Karpas-422 (cell line): Measurements from ENCODE around the gene KAZALD1. TPM values are rescaled to one million over a fixed set of nuclear protein-coding genes. Genes with fewer than 3 reads are reported as not detected.

Experiments used
- DNase-seq: peaks from one replicate; pipeline ENCODE4 v3.0.0-alpha.2; 2015
- H2AFZ ChIP-seq: fragments of 200-600 bp; sonication (generic); 2 replicates; pipeline ENCODE4 v1.6.1; 2014; ENCODE audit warnings: antibody characterized with exemption, low read length, mixed read lengths
- H3K27ac ChIP-seq: fragments of 200-600 bp; sonication (generic); 2 replicates; pipeline ENCODE4 v1.5.1; 2014; ENCODE audit warnings: mild to moderate bottlenecking, low read length, moderate library complexity
- H3K27me3 ChIP-seq: fragments of 200-600 bp; sonication (generic); 2 replicates; pipeline ENCODE4 v1.6.1; 2014; ENCODE audit warnings: low read length, mixed read lengths
- H3K36me3 ChIP-seq: fragments of 200-600 bp; sonication (generic); 2 replicates; pipeline ENCODE4 v1.6.1; 2014; ENCODE audit warnings: low read length, mixed read lengths; ENCODE audit not compliant: insufficient read depth
- H3K4me1 ChIP-seq: fragments of 200-600 bp; sonication (generic); 2 replicates; pipeline ENCODE4 v1.6.1; 2014; ENCODE audit warnings: mild to moderate bottlenecking, low read length, mixed read lengths
- H3K4me2 ChIP-seq: fragments of 200-600 bp; sonication (generic); 2 replicates; pipeline ENCODE4 v1.6.1; 2014; ENCODE audit warnings: low read length, low read depth, mild to moderate bottlenecking; ENCODE audit not compliant: poor library complexity, severe bottlenecking
- H3K4me3 ChIP-seq: fragments of 200-600 bp; sonication (generic); 2 replicates; pipeline ENCODE4 v1.5.1; 2014; ENCODE audit warnings: mild to moderate bottlenecking, antibody characterized with exemption, low read length, mixed read lengths
- H3K79me2 ChIP-seq: fragments of 200-600 bp; sonication (generic); 2 replicates; pipeline ENCODE4 v1.6.1; 2014; ENCODE audit warnings: mild to moderate bottlenecking, low read length, mixed read lengths
- H3K9ac ChIP-seq: fragments of 200-600 bp; sonication (generic); 2 replicates; pipeline ENCODE4 v1.6.0; 2014; ENCODE audit warnings: low read length
- H3K9me2 ChIP-seq: fragments of 200-600 bp; sonication (generic), shearing (Covaris generic); replicated peaks from 2 replicates; pipeline ENCODE4 v1.6.0; 2014; ENCODE audit warnings: mild to moderate bottlenecking, low read length, moderate library complexity; ENCODE audit not compliant: insufficient read depth
- H3K9me3 ChIP-seq: fragments of 300-700, 200-600 bp; sonication (generic); 2 replicates; pipeline ENCODE4 v1.6.1; 2014; ENCODE audit warnings: low read length, mixed read lengths
- H4K20me1 ChIP-seq: fragments of 200-600 bp; sonication (generic); 2 replicates; pipeline ENCODE4 v1.6.1; 2014; ENCODE audit warnings: mild to moderate bottlenecking, antibody characterized with exemption, low read length, low read depth; ENCODE audit not compliant: insufficient read depth
- total RNA-seq: library from RNA; depleted of rRNA; stranded (reverse); fragments of >200 nt; shearing (Covaris generic); gene quantifications from 2 replicates; pipeline ENCODE4 v1.2.3, GENCODE V29; 2014; ENCODE audit warnings: low replicate concordance; rRNA removed

KAZALD1 gene
- total RNA-seq, 1 experiment from 2014 or later, result 21.5 TPM

DNA sequence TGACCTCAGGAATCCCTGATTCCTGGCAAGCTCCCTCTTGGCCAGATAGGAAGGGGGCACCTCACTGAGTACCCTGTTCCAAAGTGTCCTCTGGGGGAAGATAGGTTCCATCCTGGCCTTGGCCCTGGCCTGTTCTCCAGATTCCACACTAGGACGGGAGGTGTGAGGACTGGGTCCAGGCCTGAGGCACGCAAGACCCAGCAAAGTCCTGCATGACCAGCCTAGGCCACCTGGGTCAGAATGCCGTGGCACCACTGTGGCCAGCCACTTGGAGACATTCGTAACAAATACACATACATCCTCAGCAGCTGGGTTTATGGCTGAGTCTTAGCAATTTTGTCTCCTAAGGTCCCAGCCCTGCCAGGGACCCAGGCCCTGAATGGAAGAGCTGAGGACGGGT, 46.0 kb downstream of the KAZALD1 start:
- H3K9me3 ChIP-seq, result no peaks in the 10 kb centered on the region
- H3K9me2 ChIP-seq, result no peaks in the 10 kb centered on the region
- DNase-seq, result no peak
- H3K4me1 ChIP-seq, result no peaks in the 10 kb centered on the region
- H3K9ac ChIP-seq, result no peak overlapping the region
- H3K27me3 ChIP-seq, result no peaks in the 10 kb centered on the region
- H2AFZ ChIP-seq, result no peak overlapping the region
- H3K27ac ChIP-seq, result no peak overlapping the region
- no peak overlapping the region for H3K4me2 ChIP-seq
- no peak overlapping the region for H3K4me3 ChIP-seq
- no peaks in the 10 kb centered on the region for H4K20me1 ChIP-seq
- no peaks in the 10 kb centered on the region for H3K36me3 ChIP-seq
- no peaks in the 10 kb centered on the region for H3K79me2 ChIP-seq

GRCh38 chr10:101110856-101111523, 49.2 kb downstream of the KAZALD1 start:
- H3K9me3 ChIP-seq, result no peaks in the 10 kb centered on the region
- no peak for DNase-seq
- H4K20me1 ChIP-seq, result no peaks in the 10 kb centered on the region
- no peak overlapping the region for H3K4me2 ChIP-seq
- H3K36me3 ChIP-seq, result no peaks in the 10 kb centered on the region
- H2AFZ ChIP-seq, result no peak overlapping the region
- H3K27me3 ChIP-seq, result no peaks in the 10 kb centered on the region
- no peak overlapping the region for H3K4me3 ChIP-seq
- H3K9ac ChIP-seq, result no peak overlapping the region
- no peaks in the 10 kb centered on the region for H3K9me2 ChIP-seq
- H3K27ac ChIP-seq, result no peak overlapping the region
- 0 out of 2 replicates have a peak, but pooled peaks cover 4% of the 10 kb centered on the region for H3K4me1 ChIP-seq
- no peaks in the 10 kb centered on the region for H3K79me2 ChIP-seq

GRCh38 chr10:101111547-101111946, 49.8 kb downstream of the KAZALD1 start:
- H3K9me2 ChIP-seq, result no peaks in the 10 kb centered on the region
- H3K9ac ChIP-seq, result no peak overlapping the region
- no peak overlapping the region for H3K4me3 ChIP-seq
- no peak for DNase-seq
- H3K4me1 ChIP-seq, result 0 out of 2 replicates have a peak, but pooled peaks cover 4% of the 10 kb centered on the region
- no peaks in the 10 kb centered on the region for H3K36me3 ChIP-seq
- no peaks in the 10 kb centered on the region for H3K79me2 ChIP-seq
- no peak overlapping the region for H3K27ac ChIP-seq
- H3K27me3 ChIP-seq, result no peaks in the 10 kb centered on the region
- no peaks in the 10 kb centered on the region for H3K9me3 ChIP-seq
- H3K4me2 ChIP-seq, result no peak overlapping the region
- H2AFZ ChIP-seq, result no peak overlapping the region
- no peaks in the 10 kb centered on the region for H4K20me1 ChIP-seq

DNA sequence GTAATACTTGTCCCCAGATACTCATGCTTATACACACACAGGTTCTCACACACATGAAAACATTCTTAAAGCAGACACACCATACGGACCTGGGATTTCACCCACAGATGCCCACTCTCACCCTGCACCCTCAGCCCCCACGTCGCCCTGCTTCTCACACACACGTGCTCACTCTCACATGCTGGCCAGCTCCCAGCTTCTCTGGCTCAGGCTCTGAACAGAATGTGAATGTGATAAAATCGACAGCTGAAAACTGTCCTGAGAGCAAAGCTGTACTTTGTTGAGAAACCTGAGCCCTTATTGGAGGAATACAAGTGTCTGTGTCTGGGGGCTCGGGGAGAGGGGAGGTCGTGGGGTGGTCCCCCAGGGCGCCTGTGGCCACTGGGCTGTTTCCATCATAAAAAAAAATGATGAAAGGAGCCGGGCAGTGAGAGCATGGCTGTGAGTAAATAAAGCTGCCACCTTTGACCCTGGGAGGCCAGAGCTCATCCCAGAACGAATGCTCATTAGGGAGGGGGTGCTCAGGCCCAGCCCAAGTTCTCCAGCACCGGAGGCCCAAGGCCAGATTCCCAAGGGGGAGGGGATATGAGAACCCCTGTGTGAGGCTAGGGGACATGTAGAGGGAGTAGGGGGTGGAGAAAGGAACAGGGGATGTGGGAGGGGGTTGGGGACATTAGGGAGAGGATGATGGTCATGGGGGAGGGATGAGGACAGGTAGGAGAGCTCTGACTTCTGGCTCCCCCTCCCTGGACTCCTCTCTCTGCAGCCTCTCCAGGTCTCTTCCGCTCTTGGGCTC, 51.2 kb downstream of the KAZALD1 start:
- H3K27me3 ChIP-seq, result no peaks in the 10 kb centered on the region

DNA sequence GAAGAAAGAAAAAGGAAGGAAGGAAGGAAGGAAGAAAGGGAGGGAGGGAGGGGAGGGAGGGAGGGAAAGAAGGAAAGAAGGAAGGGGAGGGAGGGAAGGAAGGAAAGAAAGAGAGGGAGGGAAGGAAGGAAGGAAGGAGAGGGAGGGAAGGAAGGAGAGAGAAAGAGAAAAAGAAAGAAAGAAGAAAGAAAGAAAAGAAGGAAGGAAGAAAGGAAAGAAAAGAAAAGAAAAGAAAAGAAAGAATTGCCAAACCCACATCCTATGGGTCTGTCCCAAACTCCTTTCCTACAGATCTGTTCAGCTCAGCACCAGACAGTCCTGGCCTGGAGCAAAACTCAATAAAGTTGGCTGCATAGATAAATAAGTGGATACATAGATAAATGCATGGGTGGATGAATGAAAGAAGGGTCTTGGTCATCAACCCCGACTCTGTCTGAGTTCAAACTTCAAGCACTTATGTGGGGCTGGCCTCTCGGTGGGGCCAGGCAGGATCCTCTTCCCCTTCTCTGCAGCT, 52.2 kb downstream of the KAZALD1 start:
- no peak overlapping the region for H3K4me3 ChIP-seq
- H3K27me3 ChIP-seq, result no peaks in the 10 kb centered on the region
- no peak overlapping the region for H3K9ac ChIP-seq
- H3K36me3 ChIP-seq, result no peaks in the 10 kb centered on the region
- DNase-seq, result no peak
- no peaks in the 10 kb centered on the region for H4K20me1 ChIP-seq
- 0 out of 2 replicates have a peak, but pooled peaks cover 4% of the 10 kb centered on the region for H3K4me1 ChIP-seq
- H3K27ac ChIP-seq, result no peak overlapping the region
- no peaks in the 10 kb centered on the region for H3K9me3 ChIP-seq
- H3K9me2 ChIP-seq, result no peaks in the 10 kb centered on the region
- H3K79me2 ChIP-seq, result no peaks in the 10 kb centered on the region
- no peak overlapping the region for H2AFZ ChIP-seq
- H3K4me2 ChIP-seq, result no peak overlapping the region

More for the DNA sequence above, 51.2 kb downstream of the KAZALD1 start:
- H3K4me1 ChIP-seq, result 0 out of 2 replicates have a peak, but pooled peaks cover 4% of the 10 kb centered on the region
- no peaks in the 10 kb centered on the region for H3K36me3 ChIP-seq
- H3K4me2 ChIP-seq, result no peak overlapping the region
- H3K9me3 ChIP-seq, result no peaks in the 10 kb centered on the region
- H3K9ac ChIP-seq, result no peak overlapping the region
- H3K4me3 ChIP-seq, result no peak overlapping the region
- no peak for DNase-seq
- no peak overlapping the region for H3K27ac ChIP-seq
- no peaks in the 10 kb centered on the region for H4K20me1 ChIP-seq
- no peaks in the 10 kb centered on the region for H3K9me2 ChIP-seq
- no peak overlapping the region for H2AFZ ChIP-seq
- H3K79me2 ChIP-seq, result no peaks in the 10 kb centered on the region

DNA sequence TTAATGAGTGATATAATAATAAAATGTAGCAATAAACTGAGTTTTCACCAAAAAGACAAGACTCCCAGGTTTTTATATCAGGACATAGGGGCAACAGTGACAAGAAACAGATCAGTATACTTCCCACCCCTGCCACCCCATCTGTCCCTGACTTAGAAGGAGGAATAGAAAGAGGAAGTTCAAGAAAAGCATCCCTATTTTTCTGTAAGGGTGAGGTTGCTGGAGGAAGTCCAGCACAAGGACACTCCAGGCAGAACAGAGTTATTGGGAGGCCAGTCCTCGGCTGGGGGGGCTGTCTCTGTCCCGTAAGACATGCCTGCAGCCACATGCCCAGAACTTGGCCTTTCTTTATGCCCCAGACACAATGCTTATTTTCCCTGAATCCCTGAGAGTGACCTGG, 52.9 kb downstream of the KAZALD1 start:
- Histone ChIP-seq H3K9me2 (no peaks in the 10 kb centered on the region), H3K4me3 (no peak overlapping the region), H3K36me3 (no peaks in the 10 kb centered on the region), H4K20me1 (no peaks in the 10 kb centered on the region), H3K27ac (no peak overlapping the region), H2AFZ (no peak overlapping the region), H3K9ac (no peak overlapping the region), H3K27me3 (no peaks in the 10 kb centered on the region), H3K9me3 (no peaks in the 10 kb centered on the region), H3K4me1 (0 out of 2 replicates have a peak, but pooled peaks cover 4% of the 10 kb centered on the region), H3K79me2 (no peaks in the 10 kb centered on the region), H3K4me2 (no peak overlapping the region)
- DNase-seq, result no peak

Other genes with a start within 250 kb of the KAZALD1 start
- gene SLF2, start 149.0 kb upstream of the KAZALD1 start, total RNA-seq, result 27.5 and 52.4 TPM in 2 replicates
- gene SEMA4G, start 92.5 kb upstream of the KAZALD1 start, total RNA-seq, result not detected in 2 replicates
- gene MRPL43, start 74.5 kb upstream of the KAZALD1 start, total RNA-seq, result 86.3 and 93.9 TPM in 2 replicates
- 14.5 and 17.0 TPM in 2 replicates for gene TWNK, start 74.4 kb upstream of the KAZALD1 start, total RNA-seq
- 11.3 and 23.9 TPM in 2 replicates for gene LZTS2, start 62.2 kb upstream of the KAZALD1 start, total RNA-seq
- 2.6 and 3.0 TPM in 2 replicates for gene PDZD7, start 30.9 kb upstream of the KAZALD1 start, total RNA-seq
- gene SFXN3, start 30.8 kb upstream of the KAZALD1 start, total RNA-seq, result 8.5 and 13.6 TPM in 2 replicates
- not detected in 2 replicates for gene TLX1, start 69.3 kb downstream of the KAZALD1 start, total RNA-seq
- not detected in 2 replicates for gene LBX1, start 167.5 kb downstream of the KAZALD1 start, total RNA-seq